Right cardiac atrium (tissue), 5 donors: ENCODE data around the gene UBE2U. TPM values are rescaled to one million over a fixed set of nuclear protein-coding genes. Genes with fewer than 3 reads are reported as not detected.

ENCODE experiments used
- ATAC-seq, 2 donors: fragments of 200-7000 bp; cut with Tn5 transposase; one replicate each; pipeline versions ENCODE4 v1.8.0 to v1.9.1; 2020; ENCODE audit warnings: moderate library complexity in 2 of 2, mild to moderate bottlenecking in 1 of 2
- DNase-seq, 3 donors: peaks; one replicate each; pipeline ENCODE4 v3.0.0-alpha.2; 2020
- H3K27ac ChIP-seq: one replicate; pipeline ENCODE4 v1.5.1; 2013; ENCODE audit warnings: mild to moderate bottlenecking, low read length, control low read depth, moderate library complexity
- H3K27me3 ChIP-seq: one replicate; pipeline ENCODE4 v1.6.1; 2013; ENCODE audit not compliant: control insufficient read depth, insufficient read depth
- H3K4me1 ChIP-seq: one replicate; pipeline ENCODE4 v1.6.1; 2013; ENCODE audit warnings: low read length; ENCODE audit not compliant: control insufficient read depth, insufficient read depth
- H3K4me3 ChIP-seq: one replicate; pipeline ENCODE4 v1.5.1; 2013; ENCODE audit warnings: low read length, control low read depth
- H3K9me3 ChIP-seq: one replicate; pipeline ENCODE4 v1.6.1; 2013; ENCODE audit warnings: low read length; ENCODE audit not compliant: control insufficient read depth
- WGBS: extraction: QIAGEN DNeasy Blood & Tissue Kit; methylation state at CpG from one replicate; pipeline ENCODE4 v1.1.7; 2013; 5-methylcytosine and 5-hydroxymethylcytosine counted together
- intact Hi-C, 4 donors: fragments of 100-400 bp; cut with DNase I; formaldehyde crosslinking; loops; one replicate each; pipeline versions ENCODE4 v1.11.0 to v1.14.0; 2022 to 2023
- polyA plus RNA-seq: library from polyadenylated mRNA; stranded (reverse); fragments of 200-250 nt; gene quantifications from one replicate; pipeline ENCODE4 v1.2.3, GENCODE V29; 2013
- total RNA-seq, 4 donors: library from RNA; stranded (reverse); fragmentation: NEBNext Ultra II Directional; extraction: Animal tissue kit (Norgen Biotek cat#: 25700); gene quantifications; one replicate each; pipeline ENCODE4 v1.2.1, GENCODE V29; 2021
- donor health status: healthy with polysubstance abuse.
- donor health status: DM: no; HTN: yes; CAD: no.
- donor health status: DM: no; HTN: no; CAD: no.
- donor health status: DM: no; HTN: yes; CAD: no; lungs with severe emphysema.
- donor health status: DM: yes; HTN: yes; CAD: no.

Gene UBE2U
- total and polyA plus RNA-seq, 5 donors = not detected

DNA sequence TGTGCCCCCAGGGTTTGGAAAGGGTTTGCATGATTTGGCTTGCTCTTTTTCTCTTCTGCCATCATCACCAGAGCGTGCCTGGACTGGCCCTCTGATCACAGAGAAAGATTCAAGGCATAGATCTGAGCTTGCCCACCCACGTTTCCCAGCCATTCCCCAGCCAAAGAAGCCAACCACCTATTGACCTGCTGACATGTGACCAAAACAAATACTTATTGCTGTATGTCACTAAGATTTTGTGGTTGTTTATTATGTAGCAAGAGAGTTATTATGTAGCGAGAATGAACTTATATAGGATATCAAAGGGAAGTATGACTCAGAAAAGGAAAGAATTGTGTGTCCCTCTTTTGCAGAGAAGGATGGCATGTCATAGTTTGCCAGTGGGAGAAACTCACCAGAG lies 59.9 kb downstream of the UBE2U start:
- Histone ChIP-seq H3K27ac (no peak overlapping the region), H3K27me3 (no peaks in the 10 kb centered on the region)
- intact Hi-C loops = loop anchor here in 3 of 4 donors (5.0 to 10.0 kb wide), 3 partner anchors 411 to 561 kb away; no protein-coding TSS in a partner anchor

DNA sequence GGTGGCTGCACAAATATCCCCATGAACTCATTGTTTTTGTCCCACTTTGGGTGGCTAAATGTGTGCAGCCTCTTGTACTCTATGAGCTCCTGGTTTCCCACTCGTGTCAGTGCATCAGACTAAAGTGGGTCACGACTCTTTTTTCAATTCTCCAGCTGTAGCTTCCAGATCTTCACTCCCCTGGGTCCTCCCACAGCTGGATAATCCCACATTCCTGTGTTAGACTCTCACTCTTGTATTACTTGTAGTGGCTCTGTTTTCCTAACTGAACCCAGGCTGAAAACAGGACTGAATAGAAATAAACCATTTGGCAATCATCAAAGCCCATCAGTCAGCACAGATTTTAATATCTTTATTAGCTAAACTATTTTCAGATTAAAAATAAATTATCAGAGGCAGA lies 60.4 kb downstream of the UBE2U start:
- Histone ChIP-seq H3K9me3 (no peaks in the 10 kb centered on the region), H3K27me3 (no peaks in the 10 kb centered on the region), H3K4me3 (no peak overlapping the region), H3K27ac (no peak overlapping the region), H3K4me1 (peaks cover 2% of the 10 kb centered on the region)
- WGBS = 45% methylated on average over 2 of the region's 2 CpGs
- DNase-seq (no peak), ATAC-seq (peak in 1 of 2 donors; percentile 45)
- intact Hi-C loops = loop anchor here in 3 of 4 donors (5.0 to 10.0 kb wide), 3 partner anchors 411 to 561 kb away; no protein-coding TSS in a partner anchor

More for the DNA sequence above, 59.9 kb downstream of the UBE2U start:
- ATAC-seq (no peak), DNase-seq (no peak)
- Histone ChIP-seq H3K4me1 (peaks cover 2% of the 10 kb centered on the region), H3K4me3 (no peak overlapping the region), H3K9me3 (no peaks in the 10 kb centered on the region)
- WGBS = 88% methylated on average over 3 of the region's 3 CpGs

DNA sequence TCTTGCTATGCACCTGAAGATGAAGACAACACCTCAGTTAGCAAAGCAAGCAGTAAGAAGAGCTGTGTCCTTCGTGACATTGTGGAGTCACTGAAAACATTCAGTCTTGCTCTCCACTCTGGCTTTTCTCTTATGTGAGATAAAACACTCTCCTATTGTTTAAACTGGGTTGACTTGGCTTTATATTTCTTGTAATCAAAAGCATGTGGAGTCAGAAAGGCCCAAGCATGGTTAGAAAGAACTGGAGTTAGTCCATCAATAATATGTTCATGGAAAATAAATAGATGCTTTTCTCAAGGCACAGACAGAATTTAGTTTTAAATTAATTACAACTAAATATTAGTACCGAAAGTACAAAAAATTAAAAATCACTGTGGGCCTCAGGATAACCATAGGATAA lies 61.7 kb downstream of the UBE2U start:
- WGBS = 65% methylated on average over 2 of the region's 2 CpGs
- intact Hi-C loops = loop anchor here in 3 of 4 donors (10.0 kb wide), 2 partner anchors 410 to 560 kb away; no protein-coding TSS in a partner anchor
- H3K4me1 ChIP-seq = peaks cover 2% of the 10 kb centered on the region
- H3K27me3 ChIP-seq = no peaks in the 10 kb centered on the region
- H3K4me3 ChIP-seq = no peak overlapping the region
- H3K9me3 ChIP-seq = no peaks in the 10 kb centered on the region
- ATAC-seq (no peak), DNase-seq (no peak)
- H3K27ac ChIP-seq = no peak overlapping the region

DNA sequence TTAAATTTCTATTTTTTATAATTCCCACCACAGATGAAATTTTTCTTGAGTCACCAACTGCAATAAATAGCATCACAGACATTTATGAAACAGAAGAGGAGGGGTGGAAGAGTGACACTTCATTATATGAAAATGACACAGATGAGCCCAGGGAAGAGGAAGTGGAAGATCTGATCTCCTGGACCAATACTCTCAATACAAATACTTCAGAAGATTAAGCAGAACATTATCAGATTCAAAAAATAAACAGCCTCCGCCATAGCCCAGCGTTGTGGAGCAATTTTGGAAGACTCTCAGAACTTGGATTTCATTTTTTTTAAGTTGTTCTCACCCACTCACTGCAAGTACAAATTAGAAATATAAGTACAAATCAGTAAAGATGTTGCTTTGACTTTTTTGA lies 63.6 kb downstream of the UBE2U start:
- 64% methylated on average over 2 of the region's 2 CpGs for WGBS
- H3K27ac ChIP-seq = no peak overlapping the region
- DNase-seq (no peak), ATAC-seq (no peak)
- intact Hi-C loops = loop anchor here in 3 of 4 donors (10.0 kb wide), 2 partner anchors 408 to 558 kb away; no protein-coding TSS in a partner anchor
- no peaks in the 10 kb centered on the region for H3K9me3 ChIP-seq
- no peaks in the 10 kb centered on the region for H3K27me3 ChIP-seq
- H3K4me3 ChIP-seq = no peak overlapping the region
- H3K4me1 ChIP-seq = peaks cover 2% of the 10 kb centered on the region

- intact Hi-C loops = loop anchor here in 3 of 4 donors (10.0 kb wide), 2 partner anchors 406 to 556 kb away; no protein-coding TSS in a partner anchor
- Histone ChIP-seq H3K27me3 (no peaks in the 10 kb centered on the region), H3K27ac (no peak overlapping the region), H3K4me1 (no peaks in the 10 kb centered on the region), H3K9me3 (no peaks in the 10 kb centered on the region), H3K4me3 (no peak overlapping the region)
- WGBS = 54% methylated on average over 23 of the region's 23 CpGs
- DNase-seq (peak in 2 of 3 donors; percentile 59 to 65), ATAC-seq (peak; percentile 72 to 77)
These were observed 65.5 kb downstream of the UBE2U start for GRCh38 chr1:64268653-64269557.

GRCh38 chr1:64269558-64269884 lies 66.1 kb downstream of the UBE2U start:
- no peak overlapping the region for H3K27ac ChIP-seq
- ATAC-seq (peak in 1 of 2 donors; percentile 25), DNase-seq (no peak)
- H3K9me3 ChIP-seq = no peaks in the 10 kb centered on the region
- intact Hi-C loops = loop anchor here in 3 of 4 donors (10.0 kb wide), 2 partner anchors 405 to 555 kb away; no protein-coding TSS in a partner anchor
- 58% methylated on average over 1 of the region's 1 CpG for WGBS
- no peak overlapping the region for H3K4me3 ChIP-seq
- H3K4me1 ChIP-seq = no peaks in the 10 kb centered on the region
- no peaks in the 10 kb centered on the region for H3K27me3 ChIP-seq

- no peaks in the 10 kb centered on the region for H3K27me3 ChIP-seq
- H3K4me3 ChIP-seq = no peak overlapping the region
- 91% methylated on average over 4 of the region's 4 CpGs for WGBS
- H3K4me1 ChIP-seq = no peaks in the 10 kb centered on the region
- intact Hi-C loops = loop anchor here in 1 of 4 donors (10.0 kb wide), 1 partner anchor 385 kb away; no protein-coding TSS in a partner anchor
- no peak for ATAC-seq
- no peak overlapping the region for H3K27ac ChIP-seq
- H3K9me3 ChIP-seq = no peaks in the 10 kb centered on the region
- no peak for DNase-seq
These were observed 76.6 kb downstream of the UBE2U start for GRCh38 chr1:64280001-64280400.

DNA sequence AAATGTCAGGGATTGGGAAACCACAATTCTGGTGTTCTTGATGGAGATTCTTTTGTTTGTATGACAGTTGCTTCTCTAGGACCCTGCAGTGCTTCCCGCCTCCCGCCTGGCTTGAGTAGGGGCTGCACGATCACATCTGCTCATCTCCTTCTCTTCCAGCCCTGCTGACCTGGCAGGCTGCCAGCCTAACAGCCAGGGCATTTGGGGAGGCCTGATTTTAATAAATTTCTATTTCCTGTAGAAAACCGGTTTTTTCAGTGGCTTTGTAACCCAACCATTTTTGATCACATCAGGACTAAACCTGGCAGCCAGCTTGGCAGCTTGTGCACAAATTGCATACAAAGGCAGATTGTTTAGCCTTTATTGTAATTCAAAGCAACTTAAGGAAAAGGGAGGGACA lies 78.9 kb downstream of the UBE2U start:
- WGBS = 54% methylated on average over 4 of the region's 4 CpGs
- Histone ChIP-seq H3K9me3 (no peaks in the 10 kb centered on the region), H3K4me3 (no peak overlapping the region), H3K27ac (no peak overlapping the region), H3K4me1 (no peaks in the 10 kb centered on the region), H3K27me3 (no peaks in the 10 kb centered on the region)
- intact Hi-C loops = loop anchor here in 1 of 4 donors (10.0 kb wide), 1 partner anchor 382 kb away; no protein-coding TSS in a partner anchor
- peak in 1 of 3 donors; percentile 54 for DNase-seq
- no peak for ATAC-seq

GRCh38 chr1:64287071-64287470 lies 83.6 kb downstream of the UBE2U start:
- H3K27ac ChIP-seq = no peak overlapping the region
- no peak for ATAC-seq
- no peak for DNase-seq
- H3K27me3 ChIP-seq = no peaks in the 10 kb centered on the region
- 45% methylated on average over 3 of the region's 3 CpGs for WGBS
- intact Hi-C loops = loop anchor here in 1 of 4 donors (10.0 kb wide), 1 partner anchor 378 kb away; no protein-coding TSS in a partner anchor
- no peak overlapping the region for H3K4me3 ChIP-seq
- no peaks in the 10 kb centered on the region for H3K9me3 ChIP-seq
- no peaks in the 10 kb centered on the region for H3K4me1 ChIP-seq

GRCh38 chr1:64290420-64290819 lies 87.0 kb downstream of the UBE2U start:
- ATAC-seq (no peak), DNase-seq (no peak)
- Histone ChIP-seq H3K4me1 (no peaks in the 10 kb centered on the region), H3K4me3 (no peak overlapping the region), H3K27ac (no peak overlapping the region), H3K9me3 (no peaks in the 10 kb centered on the region), H3K27me3 (no peaks in the 10 kb centered on the region)
- intact Hi-C loops = no loop called here
- WGBS = 99% methylated on average over 1 of the region's 1 CpG

- no peaks in the 10 kb centered on the region for H3K4me1 ChIP-seq
- ATAC-seq = no peak
- no peaks in the 10 kb centered on the region for H3K9me3 ChIP-seq
- H3K27ac ChIP-seq = no peak overlapping the region
- no peak for DNase-seq
- no peaks in the 10 kb centered on the region for H3K27me3 ChIP-seq
- 81% methylated on average over 4 of the region's 4 CpGs for WGBS
- intact Hi-C loops = no loop called here
- no peak overlapping the region for H3K4me3 ChIP-seq
These were observed 88.5 kb downstream of the UBE2U start for GRCh38 chr1:64291931-64292330.
